Measurements from ENCODE around the gene PHLDB3. TPM values are rescaled to one million over a fixed set of nuclear protein-coding genes. Genes with fewer than 3 reads are reported as not detected.

Gene PHLDB3
- total RNA-seq, 1 experiment from 2014 or later = 8.5 TPM

- no peaks in the 10 kb centered on the region for H3K23me2 ChIP-seq (ENCODE audit: insufficient read length, low read depth, low read length, poor library complexity, severe bottlenecking)
- no peak overlapping the region for H3K14ac ChIP-seq (ENCODE audit: insufficient read depth, low read length)
- H3K4me1 ChIP-seq (ENCODE audit: insufficient read depth, low read length) = no peaks in the 10 kb centered on the region
- H3K9me3 ChIP-seq (ENCODE audit: control insufficient read depth, low read depth, low read length) = no peaks in the 10 kb centered on the region
- H3K4me3 Mint-ChIP-seq = peak overlapping the region; percentile 62 to 78; a peak in 3 of 5 replicates
- H2BK20ac ChIP-seq (ENCODE audit: low read depth, low read length, poor library complexity, severe bottlenecking) = no peak overlapping the region
- no peak overlapping the region for H3K9ac ChIP-seq (ENCODE audit: extremely low read depth, insufficient read length, low read length)
- H3K4me1 Mint-ChIP-seq = peaks cover 7% of the 10 kb centered on the region in 2 experiments
- TF ChIP-seq CTCF (conservative IDR thresholded peaks at IDR 0.05) = no peak
- no peaks in the 10 kb centered on the region; a peak in 1 of 5 replicates for H3K9me3 Mint-ChIP-seq
- no peak overlapping the region for H3K23ac ChIP-seq (ENCODE audit: insufficient read length, low read depth, low read length)
- no peak overlapping the region for H3K18ac ChIP-seq (ENCODE audit: insufficient read length, low read depth, low read length)
- no peaks in the 10 kb centered on the region for H3K79me2 ChIP-seq (ENCODE audit: insufficient read depth, low read length)
- H3K56ac ChIP-seq (ENCODE audit: insufficient read length, low read depth, low read length) = no peak overlapping the region
- no CpG with 5 or more reads among the region's 4 CpGs for WGBS (ENCODE audit: extremely low coverage, insufficient read length, low lambda C conversion rate)
- no peaks in the 10 kb centered on the region for H3K79me1 ChIP-seq (ENCODE audit: insufficient read depth, low read depth, low read length, poor library complexity, severe bottlenecking)
- no peak overlapping the region for H2AFZ ChIP-seq (ENCODE audit: low read length)
- no peak overlapping the region for H3K27ac ChIP-seq (ENCODE audit: insufficient read length, low read depth, low read length)
- no peak overlapping the region for H3K27ac Mint-ChIP-seq
- no peak overlapping the region for H3K4ac ChIP-seq (ENCODE audit: low read depth, low read length)
- no peaks in the 10 kb centered on the region for H3K27me3 ChIP-seq (ENCODE audit: insufficient read depth, low read length)
- no peak overlapping the region for H4K91ac ChIP-seq (ENCODE audit: insufficient read length, low read depth, low read length)
- no peak overlapping the region for H2BK12ac ChIP-seq (ENCODE audit: insufficient read length, low read depth, low read length)
- H3K4me2 ChIP-seq (ENCODE audit: insufficient read depth, insufficient read length, low read length) = peak overlapping the region; percentile 44
- no peak overlapping the region for H2AK5ac ChIP-seq (ENCODE audit: insufficient read length, low read length)
- no peak overlapping the region for H4K8ac ChIP-seq (replicated peaks; ENCODE audit: insufficient read length, low read depth, low read length)
- no peak overlapping the region for H3T11ph ChIP-seq (ENCODE audit: low read length)
- no peak overlapping the region for H2BK120ac ChIP-seq (ENCODE audit: low read depth, low read length, poor library complexity, severe bottlenecking)
- DNase-seq = no peak
- peaks cover 29% of the 10 kb centered on the region for H3K27me3 Mint-ChIP-seq (ENCODE audit: low read depth)
- H2BK15ac ChIP-seq (ENCODE audit: low read depth, low read length) = no peak overlapping the region
- H4K20me1 ChIP-seq (ENCODE audit: control insufficient read depth, insufficient read depth, insufficient read length) = no peaks in the 10 kb centered on the region
- H2BK5ac ChIP-seq (ENCODE audit: insufficient read length, low read length) = no peak overlapping the region
- H3K36me3 Mint-ChIP-seq (ENCODE audit: insufficient read depth in 1 of 3, low read depth in 3 of 3) = peaks cover 3 to 7% (median 3%) of the 10 kb centered on the region in 3 experiments; a peak in 2 of 7 replicates
- no peak overlapping the region for H4K5ac ChIP-seq (ENCODE audit: insufficient read length, low read depth, low read length)
These were observed 30.1 kb downstream of the PHLDB3 start for GRCh38 chr19:43474487-43474886.
